Activated T-cell treated with anti-CD3 and anti-CD28 coated beads, Interleukin-2, amount 50 U/mL, for 24 hours (primary cell): ENCODE data around the gene OR2A5.

ENCODE experiments used
- DNase-seq: peaks from one replicate; pipeline ENCODE4 v3.0.0-alpha.2; 2020
- H3K27ac Mint-ChIP-seq: 2 replicates; pipeline ENCODE4 v1.8.0; 2020; ENCODE audit warnings: mild to moderate bottlenecking, mixed read lengths
- H3K27me3 Mint-ChIP-seq: 2 replicates; pipeline ENCODE4 v1.8.0; 2020; ENCODE audit warnings: mixed read lengths
- H3K36me3 Mint-ChIP-seq: 2 replicates; pipeline ENCODE4 v1.8.0; 2020; ENCODE audit warnings: low read depth, mixed read lengths
- H3K4me1 Mint-ChIP-seq: 2 replicates; pipeline ENCODE4 v1.8.0; 2020; ENCODE audit warnings: low read depth, mixed read lengths
- H3K4me3 Mint-ChIP-seq: 2 replicates; pipeline ENCODE4 v1.8.0; 2020; ENCODE audit warnings: mild to moderate bottlenecking, moderate library complexity, mixed read lengths
- H3K9me3 Mint-ChIP-seq: 2 replicates; pipeline ENCODE4 v1.8.0; 2020; ENCODE audit warnings: mixed read lengths

The OR2A5 gene

DNA sequence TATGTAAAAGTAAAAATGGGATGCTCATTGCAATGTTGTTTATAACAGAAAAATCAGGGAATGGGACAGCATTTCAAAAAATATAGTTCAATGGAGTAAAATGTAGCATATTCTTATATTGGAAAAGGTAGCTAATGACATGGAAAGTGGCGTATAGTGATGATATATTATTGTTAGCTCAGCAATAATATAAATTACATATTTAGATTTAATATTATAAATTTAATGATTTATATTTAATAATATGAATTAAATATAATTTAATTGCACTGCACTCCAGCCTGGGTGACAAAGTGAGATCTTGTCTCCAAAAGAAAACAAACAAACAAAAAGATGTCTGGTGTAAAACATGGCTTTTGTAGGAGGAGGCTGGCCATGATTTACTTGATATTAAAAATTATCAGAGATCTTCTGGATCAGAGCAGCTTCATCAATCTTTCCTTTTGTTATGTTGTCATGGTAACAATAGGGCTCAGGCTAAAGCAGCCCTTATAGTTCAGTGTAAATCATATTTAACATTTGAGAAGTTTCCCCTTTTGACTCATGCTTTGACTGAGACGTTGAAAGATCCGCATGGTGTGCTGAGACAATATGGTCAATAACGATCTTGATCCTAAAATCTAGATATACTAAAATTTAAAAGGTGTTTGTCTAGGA, 25.4 kb upstream of the OR2A5 start:
- H3K4me1 Mint-ChIP-seq, result peaks cover 7% of the 10 kb centered on the region
- no peak overlapping the region for H3K27ac Mint-ChIP-seq
- no peaks in the 10 kb centered on the region for H3K36me3 Mint-ChIP-seq
- H3K27me3 Mint-ChIP-seq, result peaks cover 3% of the 10 kb centered on the region
- H3K9me3 Mint-ChIP-seq, result no peaks in the 10 kb centered on the region
- no peak overlapping the region for H3K4me3 Mint-ChIP-seq
- DNase-seq, result no peak

DNA sequence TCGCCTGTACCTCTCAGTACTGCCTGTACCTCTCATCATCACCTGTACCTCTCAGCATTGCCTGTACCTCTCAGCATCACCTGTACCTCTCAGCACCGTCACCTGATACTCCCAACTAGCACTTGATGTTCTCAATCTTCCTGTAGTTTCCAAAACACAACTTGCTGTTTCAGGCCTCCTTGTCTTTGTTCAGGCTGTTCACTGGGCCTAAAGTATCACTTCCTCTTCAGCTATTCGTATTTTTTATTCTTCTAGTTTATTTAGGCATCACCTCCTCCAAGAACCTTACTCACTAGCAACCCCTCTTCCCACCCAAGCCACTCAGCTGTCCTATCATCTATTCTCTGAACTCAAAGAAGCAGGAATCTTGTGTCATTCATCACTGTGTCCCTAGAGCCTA, 24.5 kb upstream of the OR2A5 start:
- Mint-ChIP-seq H3K27ac (no peak overlapping the region), H3K36me3 (no peaks in the 10 kb centered on the region), H3K4me3 (no peak overlapping the region), H3K9me3 (no peaks in the 10 kb centered on the region), H3K27me3 (peaks cover 3% of the 10 kb centered on the region), H3K4me1 (peaks cover 7% of the 10 kb centered on the region)
- DNase-seq, result no peak

DNA sequence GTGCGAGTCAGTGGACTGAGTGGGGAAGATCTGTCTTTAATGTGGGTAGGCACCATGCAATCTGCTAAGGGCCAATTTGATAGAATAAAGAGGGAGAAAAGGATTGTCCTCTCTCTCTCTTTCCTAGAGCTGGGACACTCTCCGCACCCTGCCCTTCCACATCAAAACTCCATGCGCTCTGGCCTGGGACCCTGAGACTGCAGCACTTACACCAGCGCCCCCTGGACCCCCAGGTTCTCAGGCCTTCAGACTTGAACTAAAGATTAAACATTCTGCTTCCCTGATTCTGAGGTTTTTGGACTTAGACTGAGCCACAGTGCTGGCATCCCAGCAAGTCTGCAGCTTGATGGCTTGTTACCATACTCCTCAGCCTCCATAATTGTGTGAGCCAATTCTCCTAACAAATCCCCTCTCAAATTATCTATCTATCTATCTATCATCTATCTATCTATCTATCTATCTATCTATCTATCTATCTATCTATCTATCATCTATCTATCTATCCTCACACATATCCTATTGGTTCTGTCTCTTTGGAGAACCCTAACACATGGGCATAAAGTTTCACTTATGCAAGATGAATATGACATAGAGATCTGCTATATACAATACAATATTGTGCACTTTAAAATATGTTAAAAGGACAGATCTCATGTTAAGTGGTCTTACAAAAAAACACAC, 22.4 kb upstream of the OR2A5 start:
- Mint-ChIP-seq H3K4me3 (no peak overlapping the region), H3K4me1 (peaks cover 7% of the 10 kb centered on the region), H3K9me3 (no peaks in the 10 kb centered on the region), H3K27me3 (peaks cover under 1% of the 10 kb centered on the region), H3K27ac (no peak overlapping the region), H3K36me3 (no peaks in the 10 kb centered on the region)
- DNase-seq, result no peak

DNA sequence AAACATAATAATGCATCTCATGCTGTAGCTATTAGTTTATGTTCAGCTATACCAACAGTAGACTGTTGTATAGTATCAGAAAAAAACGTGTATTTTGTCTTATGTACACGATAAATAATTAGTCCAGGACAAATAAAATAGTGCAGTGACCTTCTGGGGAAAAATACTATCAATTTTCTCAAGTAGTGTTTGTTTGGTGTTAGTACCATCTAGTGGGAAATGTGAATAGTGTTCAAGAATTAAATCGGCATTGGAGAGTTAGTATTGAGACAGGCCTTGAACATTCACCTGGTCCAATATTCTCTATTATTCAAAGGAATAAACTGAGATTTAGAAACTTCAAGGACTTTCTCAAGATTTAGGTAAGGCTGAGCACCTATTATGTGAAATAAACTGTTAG, 21.7 kb upstream of the OR2A5 start:
- peaks cover 7% of the 10 kb centered on the region for H3K4me1 Mint-ChIP-seq
- no peak for DNase-seq
- no peaks in the 10 kb centered on the region for H3K36me3 Mint-ChIP-seq
- H3K9me3 Mint-ChIP-seq, result no peaks in the 10 kb centered on the region
- no peak overlapping the region for H3K27ac Mint-ChIP-seq
- no peak overlapping the region for H3K4me3 Mint-ChIP-seq
- H3K27me3 Mint-ChIP-seq, result peaks cover 6% of the 10 kb centered on the region

DNA sequence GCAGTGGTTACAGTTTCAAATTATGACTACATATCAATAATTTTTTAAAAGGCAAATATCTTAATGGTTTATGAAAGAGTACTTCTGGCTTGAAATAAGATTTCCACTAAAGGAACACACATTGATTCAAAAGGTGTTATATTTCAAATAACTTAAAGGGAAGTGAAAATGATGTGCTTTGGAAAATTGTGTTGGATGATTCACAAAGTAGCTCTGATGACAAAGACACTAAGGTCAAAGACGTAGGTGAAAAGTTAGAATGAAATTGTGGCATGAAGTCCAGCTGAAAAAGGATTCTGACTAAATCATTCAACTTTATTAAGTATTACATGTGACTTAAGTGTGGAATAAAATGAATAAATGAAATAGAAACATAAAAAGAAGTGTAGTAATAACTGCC, 20.8 kb upstream of the OR2A5 start:
- Mint-ChIP-seq H3K36me3 (no peaks in the 10 kb centered on the region), H3K9me3 (no peaks in the 10 kb centered on the region), H3K4me3 (no peak overlapping the region), H3K4me1 (peaks cover 7% of the 10 kb centered on the region), H3K27me3 (peaks cover 12% of the 10 kb centered on the region), H3K27ac (no peak overlapping the region)
- DNase-seq, result no peak

DNA sequence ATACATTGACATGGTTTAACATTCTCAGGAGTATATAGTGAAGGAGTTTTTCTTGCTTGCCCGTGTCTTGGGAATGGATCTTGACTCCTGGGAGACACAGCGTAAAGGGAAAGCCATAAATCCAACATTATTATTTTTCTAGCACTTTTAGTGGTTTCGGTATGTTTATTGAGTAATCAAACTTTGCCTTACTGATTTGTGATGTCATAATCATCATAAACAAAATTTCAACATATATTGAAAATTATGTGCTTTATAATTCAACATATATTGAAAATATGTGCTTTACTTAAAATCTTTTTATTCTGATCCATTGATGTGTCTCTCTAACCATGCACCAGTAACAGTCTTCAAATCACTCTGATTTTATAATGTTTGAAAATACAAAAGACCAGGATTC, 20.2 kb upstream of the OR2A5 start:
- H3K4me3 Mint-ChIP-seq, result no peak overlapping the region
- peaks cover 16% of the 10 kb centered on the region for H3K27me3 Mint-ChIP-seq
- no peak for DNase-seq
- H3K36me3 Mint-ChIP-seq, result no peaks in the 10 kb centered on the region
- no peak overlapping the region for H3K27ac Mint-ChIP-seq
- H3K9me3 Mint-ChIP-seq, result no peaks in the 10 kb centered on the region
- peaks cover 7% of the 10 kb centered on the region for H3K4me1 Mint-ChIP-seq

DNA sequence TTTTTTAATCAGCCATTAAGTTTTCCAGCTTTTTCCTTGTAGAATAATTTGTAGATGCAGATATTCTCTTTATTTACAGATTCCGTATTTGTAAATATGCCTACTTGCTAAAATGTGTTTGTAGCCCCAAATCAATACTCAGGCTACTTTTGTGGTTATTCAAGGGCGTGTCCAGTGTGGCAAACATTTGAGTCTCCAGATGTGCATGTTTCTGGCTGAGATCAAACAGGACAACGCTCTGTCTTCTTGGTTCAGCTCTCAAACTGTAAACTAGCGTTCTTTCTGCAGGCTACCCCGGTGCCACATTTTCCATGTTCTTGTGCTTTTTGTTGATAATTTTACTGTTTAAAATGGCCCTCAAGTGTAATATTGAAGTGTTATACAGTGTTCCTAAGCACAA, 16.2 kb upstream of the OR2A5 start:
- Mint-ChIP-seq H3K4me3 (no peak overlapping the region), H3K27me3 (peaks cover 35% of the 10 kb centered on the region), H3K9me3 (no peaks in the 10 kb centered on the region)

DNA sequence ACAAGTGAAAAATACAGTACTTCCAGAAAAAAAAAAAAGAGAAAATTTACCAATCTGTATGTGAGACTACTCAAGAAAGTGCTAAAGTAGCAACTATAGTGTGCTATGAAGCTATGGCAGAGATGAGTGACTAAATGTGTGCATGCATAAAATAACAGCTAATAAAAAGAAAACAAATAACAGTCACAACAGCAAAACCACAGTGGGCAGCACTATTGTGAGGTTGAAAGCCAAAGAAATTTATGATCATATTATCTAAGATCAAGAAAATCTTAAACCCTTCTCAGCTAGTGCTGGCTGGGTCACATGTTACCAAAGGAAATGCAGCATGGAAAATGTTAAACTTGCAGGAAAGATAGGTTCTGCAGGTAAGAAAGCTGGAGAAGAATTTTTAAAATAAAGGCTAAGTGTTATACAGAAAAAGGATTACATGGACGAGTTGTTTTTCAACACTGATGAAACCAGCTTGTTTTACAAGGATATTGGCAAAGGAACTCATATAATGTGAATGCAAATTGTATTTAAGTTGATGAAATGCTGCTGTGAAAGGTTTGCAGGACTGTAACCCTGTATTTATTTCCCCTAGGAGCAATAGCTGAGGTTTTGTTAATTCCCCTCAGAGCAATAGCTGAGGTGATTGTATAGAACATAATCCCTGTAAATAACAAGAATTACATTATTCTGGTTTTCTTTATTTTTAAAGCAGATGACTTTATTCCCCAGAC, 15.6 kb upstream of the OR2A5 start:
- no peaks in the 10 kb centered on the region for H3K4me1 Mint-ChIP-seq
- no peaks in the 10 kb centered on the region for H3K9me3 Mint-ChIP-seq
- H3K27ac Mint-ChIP-seq, result no peak overlapping the region
- no peak overlapping the region for H3K4me3 Mint-ChIP-seq
- DNase-seq, result no peak
- H3K27me3 Mint-ChIP-seq, result peaks cover 35% of the 10 kb centered on the region
- H3K36me3 Mint-ChIP-seq, result no peaks in the 10 kb centered on the region

More for the DNA sequence above, 16.2 kb upstream of the OR2A5 start:
- no peak for DNase-seq
- H3K36me3 Mint-ChIP-seq, result no peaks in the 10 kb centered on the region
- peaks cover 6% of the 10 kb centered on the region for H3K4me1 Mint-ChIP-seq
- H3K27ac Mint-ChIP-seq, result no peak overlapping the region

DNA sequence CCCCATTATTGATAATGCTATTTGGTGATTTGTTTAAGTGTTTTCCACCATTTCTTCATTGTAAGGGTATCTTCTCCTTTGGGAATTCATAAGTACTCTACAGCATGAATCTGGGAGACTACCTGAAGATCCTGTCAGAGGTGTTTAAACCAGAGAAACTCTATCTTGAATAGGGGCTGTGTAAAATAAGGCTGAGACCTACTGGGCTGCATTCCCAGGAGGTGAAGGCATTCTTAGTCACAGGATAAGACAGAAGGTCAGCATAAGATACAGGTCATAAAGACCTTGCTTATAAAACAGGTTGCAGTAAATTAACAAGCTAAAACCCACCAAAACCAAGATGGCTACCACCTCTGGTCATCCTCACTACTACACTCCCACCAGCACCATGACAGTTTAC, 13.4 kb upstream of the OR2A5 start:
- Mint-ChIP-seq H3K4me3 (no peak overlapping the region), H3K4me1 (no peaks in the 10 kb centered on the region), H3K27ac (no peak overlapping the region), H3K27me3 (peaks cover 35% of the 10 kb centered on the region), H3K9me3 (no peaks in the 10 kb centered on the region), H3K36me3 (no peaks in the 10 kb centered on the region)
- DNase-seq, result no peak

DNA sequence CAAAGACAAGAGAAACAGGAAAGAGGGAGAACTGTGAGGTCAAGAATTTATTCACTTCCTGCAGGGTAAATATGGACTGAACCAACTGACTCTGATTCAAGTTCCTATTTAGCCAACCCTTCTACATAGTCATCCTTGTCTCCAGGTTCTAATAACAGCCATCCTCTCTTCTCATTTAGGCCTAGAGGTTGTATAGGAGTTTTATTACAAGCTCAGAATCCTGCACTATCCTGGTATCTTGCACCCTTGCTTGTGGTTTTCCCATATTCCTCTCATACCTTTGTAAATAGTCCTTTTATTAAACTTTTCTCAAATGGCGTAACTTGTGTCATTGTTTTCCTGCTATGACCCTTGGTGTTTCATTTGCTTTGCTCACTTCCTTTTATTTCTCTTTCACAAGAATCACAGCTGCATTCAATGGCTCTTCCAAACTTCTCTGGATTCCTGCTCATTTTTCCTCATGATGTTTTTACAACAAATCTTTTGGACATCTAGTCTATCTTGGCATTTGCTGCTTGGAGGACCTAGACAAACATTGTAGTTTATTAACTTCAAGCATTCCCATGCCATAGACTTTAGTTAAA, 12.4 kb upstream of the OR2A5 start:
- no peak overlapping the region for H3K27ac Mint-ChIP-seq

DNA sequence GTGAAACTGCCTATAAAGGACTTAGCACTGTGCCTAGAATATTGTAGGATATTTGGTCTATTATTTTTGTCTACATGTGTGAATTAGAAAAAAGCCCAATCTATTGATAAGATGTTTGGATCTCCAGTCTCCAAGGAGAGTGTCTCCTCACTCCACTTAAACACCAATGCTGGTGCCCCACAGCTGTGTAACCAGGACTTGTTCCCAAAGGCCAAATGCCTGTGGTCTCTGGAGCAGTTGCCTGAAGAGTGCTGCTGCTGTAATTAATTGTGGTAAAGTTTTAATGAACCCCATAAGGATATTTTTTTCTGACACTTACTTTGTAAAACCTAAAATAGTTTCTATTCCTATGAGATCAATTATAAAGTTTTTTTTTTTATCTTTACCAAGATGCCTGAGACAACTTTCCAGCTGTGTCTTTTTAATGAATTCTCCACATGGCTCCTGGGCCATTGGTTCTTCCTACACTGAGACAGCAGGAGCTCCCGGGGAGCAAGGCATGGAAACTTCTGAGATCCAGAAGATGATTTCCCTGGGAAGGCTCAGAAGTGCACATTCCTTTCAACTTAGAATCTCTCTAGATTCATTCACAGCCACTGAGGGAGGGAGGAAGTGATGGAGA, 11.2 kb upstream of the OR2A5 start:
- no peak overlapping the region for H3K27ac Mint-ChIP-seq
- H3K9me3 Mint-ChIP-seq, result no peaks in the 10 kb centered on the region
- no peak for DNase-seq
- no peaks in the 10 kb centered on the region for H3K4me1 Mint-ChIP-seq
- no peaks in the 10 kb centered on the region for H3K36me3 Mint-ChIP-seq
- H3K4me3 Mint-ChIP-seq, result no peak overlapping the region
- peaks cover 27% of the 10 kb centered on the region for H3K27me3 Mint-ChIP-seq

More for the DNA sequence above, 12.4 kb upstream of the OR2A5 start:
- no peaks in the 10 kb centered on the region for H3K9me3 Mint-ChIP-seq
- H3K36me3 Mint-ChIP-seq, result no peaks in the 10 kb centered on the region
- H3K27me3 Mint-ChIP-seq, result peaks cover 34% of the 10 kb centered on the region
- no peak for DNase-seq
- no peak overlapping the region for H3K4me3 Mint-ChIP-seq
- H3K4me1 Mint-ChIP-seq, result no peaks in the 10 kb centered on the region

DNA sequence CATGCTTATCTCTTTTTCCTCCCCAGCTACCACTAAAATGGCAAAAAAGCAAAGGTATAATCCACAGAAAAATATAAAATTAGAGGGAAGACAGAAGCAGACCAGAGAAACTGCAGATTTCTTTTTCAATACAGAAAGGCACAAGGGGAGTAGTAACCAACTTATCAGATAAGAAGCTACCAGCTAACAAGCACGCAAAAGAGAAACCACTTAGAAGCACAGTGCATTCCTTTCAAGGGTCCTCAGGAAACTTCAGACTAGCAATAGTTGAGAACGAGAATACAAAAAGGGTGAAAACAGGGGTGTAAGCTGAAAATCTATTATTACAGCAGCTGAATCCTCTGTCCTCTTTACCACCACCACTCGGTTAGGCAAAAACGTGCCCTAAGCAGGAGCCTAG, 9.9 kb upstream of the OR2A5 start:
- Mint-ChIP-seq H3K4me3 (no peak overlapping the region), H3K27ac (no peak overlapping the region), H3K27me3 (peaks cover 15% of the 10 kb centered on the region), H3K9me3 (no peaks in the 10 kb centered on the region), H3K4me1 (no peaks in the 10 kb centered on the region), H3K36me3 (no peaks in the 10 kb centered on the region)
- DNase-seq, result no peak

DNA sequence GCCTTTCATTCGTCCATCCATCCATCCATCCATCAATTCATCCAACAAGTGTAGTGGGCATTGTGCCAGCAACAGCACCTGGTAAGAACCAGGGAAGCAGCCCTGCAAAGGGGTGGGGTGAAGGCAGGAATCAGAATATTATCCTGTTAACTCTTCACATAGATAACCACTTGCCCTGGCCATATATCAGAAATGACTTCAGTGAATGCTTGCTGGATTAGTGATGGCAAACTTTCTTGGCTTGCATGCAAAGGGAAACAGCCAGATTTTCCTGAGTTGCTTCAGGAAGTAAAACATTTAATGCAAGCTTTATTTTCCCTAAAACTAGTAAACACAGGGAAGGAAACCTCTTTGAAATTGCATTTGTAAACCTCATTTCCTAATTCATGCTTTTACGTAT, 743 bp downstream of the OR2A5 start:
- no peaks in the 10 kb centered on the region for H3K9me3 Mint-ChIP-seq
- H3K4me3 Mint-ChIP-seq, result no peak overlapping the region
- no peaks in the 10 kb centered on the region for H3K36me3 Mint-ChIP-seq
- no peak overlapping the region for H3K27ac Mint-ChIP-seq
- H3K27me3 Mint-ChIP-seq, result peaks cover 28% of the 10 kb centered on the region
- no peak for DNase-seq
- H3K4me1 Mint-ChIP-seq, result no peaks in the 10 kb centered on the region

DNA sequence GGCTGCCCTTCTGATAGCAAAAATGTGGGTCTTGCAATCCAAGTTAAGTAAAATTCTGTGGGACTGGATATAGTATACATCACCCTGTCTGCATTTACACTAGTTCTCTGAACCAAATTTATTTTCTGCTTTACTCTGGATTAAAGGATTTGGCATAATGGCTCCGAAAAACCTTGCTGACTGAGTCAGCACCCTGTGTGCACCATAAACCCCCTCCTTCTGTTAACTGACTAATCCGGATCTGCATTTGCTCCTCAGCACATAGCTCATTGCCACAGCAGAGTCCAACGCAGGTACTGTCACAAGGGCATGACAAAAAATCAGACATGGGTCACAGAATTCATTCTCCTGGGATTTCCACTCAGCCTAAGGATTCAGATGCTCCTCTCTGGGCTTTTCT, 1.3 kb downstream of the OR2A5 start:
- Mint-ChIP-seq H3K27ac (no peak overlapping the region), H3K9me3 (no peaks in the 10 kb centered on the region), H3K36me3 (no peaks in the 10 kb centered on the region), H3K27me3 (peaks cover 28% of the 10 kb centered on the region), H3K4me3 (no peak overlapping the region), H3K4me1 (no peaks in the 10 kb centered on the region)
- no peak for DNase-seq
